Panc1 (cell line): ENCODE measurements around the gene CTNNBIP1.

Experiments
- REST ChIP-seq, 2 experiments: IDR thresholded peaks; 2 replicates each; pipeline ENCODE4 v1.6.1; 2011 to 2012; ENCODE audit warnings: low read depth in 2 of 2, control low read depth in 1 of 2, low read length in 1 of 2, mild to moderate bottlenecking in 1 of 2, moderate library complexity in 1 of 2; ENCODE audit not compliant: insufficient read depth in 1 of 2
- TF ChIP-seq, protein P1 (sequence below): fragments of 450-650 bp; IDR thresholded peaks from 2 replicates; pipeline ENCODE4 v1.5.1; 2017; ENCODE audit warnings: mild to moderate bottlenecking

GRCh38 chr1:9852410-9853248, 57.4 kb downstream of the CTNNBIP1 start:
- TF ChIP-seq, protein P1, sequence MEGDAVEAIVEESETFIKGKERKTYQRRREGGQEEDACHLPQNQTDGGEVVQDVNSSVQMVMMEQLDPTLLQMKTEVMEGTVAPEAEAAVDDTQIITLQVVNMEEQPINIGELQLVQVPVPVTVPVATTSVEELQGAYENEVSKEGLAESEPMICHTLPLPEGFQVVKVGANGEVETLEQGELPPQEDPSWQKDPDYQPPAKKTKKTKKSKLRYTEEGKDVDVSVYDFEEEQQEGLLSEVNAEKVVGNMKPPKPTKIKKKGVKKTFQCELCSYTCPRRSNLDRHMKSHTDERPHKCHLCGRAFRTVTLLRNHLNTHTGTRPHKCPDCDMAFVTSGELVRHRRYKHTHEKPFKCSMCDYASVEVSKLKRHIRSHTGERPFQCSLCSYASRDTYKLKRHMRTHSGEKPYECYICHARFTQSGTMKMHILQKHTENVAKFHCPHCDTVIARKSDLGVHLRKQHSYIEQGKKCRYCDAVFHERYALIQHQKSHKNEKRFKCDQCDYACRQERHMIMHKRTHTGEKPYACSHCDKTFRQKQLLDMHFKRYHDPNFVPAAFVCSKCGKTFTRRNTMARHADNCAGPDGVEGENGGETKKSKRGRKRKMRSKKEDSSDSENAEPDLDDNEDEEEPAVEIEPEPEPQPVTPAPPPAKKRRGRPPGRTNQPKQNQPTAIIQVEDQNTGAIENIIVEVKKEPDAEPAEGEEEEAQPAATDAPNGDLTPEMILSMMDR: no peak
- no peak for TF ChIP-seq REST (IDR thresholded peaks at IDR 0.05; ENCODE audit: insufficient read depth in 1 of 2, low read depth in 2 of 2, low read length in 1 of 2)
